GM21576 (cell line): ENCODE data around the gene IGHMBP2.
"Not testable (repeated sequence)": the region's sequence is repeated elsewhere in the genome, so short reads cannot be mapped to it uniquely, and the experiment has no call there.

Experiments used
- ATAC-seq: cut with Tn5 transposase; IDR thresholded peaks from one replicate; pipeline ENCODE4 v1.9.1; 2021; ENCODE audit warnings: mild to moderate bottlenecking, moderate library complexity; ENCODE audit not compliant: unreplicated experiment

IGHMBP2 gene

GRCh38 chr11:68960294-68961071 is 56.8 kb downstream of the IGHMBP2 start:
- ATAC-seq, result no peak

- ATAC-seq, result no peak
These were observed 57.6 kb downstream of the IGHMBP2 start for GRCh38 chr11:68961245-68961644.

- no peak for ATAC-seq
These were observed 59.0 kb downstream of the IGHMBP2 start for GRCh38 chr11:68962527-68963250.

GRCh38 chr11:68963779-68964178 is 60.1 kb downstream of the IGHMBP2 start:
- ATAC-seq, result no peak

- no peak for ATAC-seq
These were observed 62.5 kb downstream of the IGHMBP2 start for GRCh38 chr11:68965901-68966853.

- no peak for ATAC-seq
These were observed 63.4 kb downstream of the IGHMBP2 start for GRCh38 chr11:68966894-68967780.

GRCh38 chr11:68968306-68969250 is 64.9 kb downstream of the IGHMBP2 start:
- no peak for ATAC-seq

- ATAC-seq, result no peak
These were observed 65.7 kb downstream of the IGHMBP2 start for GRCh38 chr11:68969386-68969785.

GRCh38 chr11:68970921-68971636 is 67.4 kb downstream of the IGHMBP2 start:
- ATAC-seq, result no peak

- no peak for ATAC-seq
These were observed 69.5 kb downstream of the IGHMBP2 start for GRCh38 chr11:68973219-68973618.

GRCh38 chr11:68973706-68974105 is 70.0 kb downstream of the IGHMBP2 start:
- not testable (repeated sequence) for ATAC-seq

- ATAC-seq, result no peak
These were observed 70.9 kb downstream of the IGHMBP2 start for GRCh38 chr11:68974421-68975194.

GRCh38 chr11:68976095-68976494 is 72.4 kb downstream of the IGHMBP2 start:
- no peak for ATAC-seq

- ATAC-seq, result no peak
These were observed 72.9 kb downstream of the IGHMBP2 start for GRCh38 chr11:68976563-68976962.

GRCh38 chr11:68977781-68978625 is 74.3 kb downstream of the IGHMBP2 start:
- ATAC-seq, result no peak

GRCh38 chr11:68978626-68978930 is 74.9 kb downstream of the IGHMBP2 start:
- no peak for ATAC-seq
